GM21825 (cell line): Measurements from ENCODE around the gene KCNK3.
A peak's percentile ranks its signal among the peaks of the same experiment; 100 is the strongest.
"Not testable (repeated sequence)": the region's sequence is repeated elsewhere in the genome, so short reads cannot be mapped to it uniquely, and the experiment has no call there.

Source experiments
- ATAC-seq: cut with Tn5 transposase; IDR thresholded peaks from one replicate; pipeline ENCODE4 v1.9.1; 2021; ENCODE audit warnings: mild to moderate bottlenecking, moderate library complexity; ENCODE audit not compliant: unreplicated experiment

KCNK3 gene

DNA sequence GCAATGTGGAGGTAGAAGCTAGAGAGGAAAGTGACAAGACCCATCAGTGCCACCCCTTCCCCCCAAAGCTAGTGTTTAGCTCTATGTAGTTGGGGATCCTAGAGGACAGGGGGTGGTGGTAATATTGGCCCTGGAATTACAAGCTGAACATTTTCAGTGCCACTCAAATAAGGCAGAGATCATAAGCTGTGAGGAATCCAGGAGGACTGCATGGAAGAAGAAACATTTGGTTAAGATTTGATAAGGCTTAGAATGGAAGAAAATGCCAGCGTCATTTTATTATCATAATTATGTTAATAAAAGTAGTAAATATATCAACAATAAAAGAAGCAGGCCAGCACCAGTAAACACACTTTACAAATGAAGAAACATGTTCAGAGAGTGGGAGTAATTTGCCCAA, 33.7 kb downstream of the KCNK3 start:
- no peak for ATAC-seq

DNA sequence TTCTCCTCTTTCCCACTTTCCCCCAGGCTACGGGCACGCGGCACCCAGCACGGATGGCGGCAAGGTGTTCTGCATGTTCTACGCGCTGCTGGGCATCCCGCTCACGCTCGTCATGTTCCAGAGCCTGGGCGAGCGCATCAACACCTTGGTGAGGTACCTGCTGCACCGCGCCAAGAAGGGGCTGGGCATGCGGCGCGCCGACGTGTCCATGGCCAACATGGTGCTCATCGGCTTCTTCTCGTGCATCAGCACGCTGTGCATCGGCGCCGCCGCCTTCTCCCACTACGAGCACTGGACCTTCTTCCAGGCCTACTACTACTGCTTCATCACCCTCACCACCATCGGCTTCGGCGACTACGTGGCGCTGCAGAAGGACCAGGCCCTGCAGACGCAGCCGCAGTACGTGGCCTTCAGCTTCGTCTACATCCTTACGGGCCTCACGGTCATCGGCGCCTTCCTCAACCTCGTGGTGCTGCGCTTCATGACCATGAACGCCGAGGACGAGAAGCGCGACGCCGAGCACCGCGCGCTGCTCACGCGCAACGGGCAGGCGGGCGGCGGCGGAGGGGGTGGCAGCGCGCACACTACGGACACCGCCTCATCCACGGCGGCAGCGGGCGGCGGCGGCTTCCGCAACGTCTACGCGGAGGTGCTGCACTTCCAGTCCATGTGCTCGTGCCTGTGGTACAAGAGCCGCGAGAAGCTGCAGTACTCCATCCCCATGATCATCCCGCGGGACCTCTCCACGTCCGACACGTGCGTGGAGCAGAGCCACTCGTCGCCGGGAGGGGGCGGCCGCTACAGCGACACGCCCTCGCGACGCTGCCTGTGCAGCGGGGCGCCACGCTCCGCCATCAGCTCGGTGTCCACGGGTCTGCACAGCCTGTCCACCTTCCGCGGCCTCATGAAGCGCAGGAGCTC, 35.4 kb downstream of the KCNK3 start:
- ATAC-seq, result no peak

DNA sequence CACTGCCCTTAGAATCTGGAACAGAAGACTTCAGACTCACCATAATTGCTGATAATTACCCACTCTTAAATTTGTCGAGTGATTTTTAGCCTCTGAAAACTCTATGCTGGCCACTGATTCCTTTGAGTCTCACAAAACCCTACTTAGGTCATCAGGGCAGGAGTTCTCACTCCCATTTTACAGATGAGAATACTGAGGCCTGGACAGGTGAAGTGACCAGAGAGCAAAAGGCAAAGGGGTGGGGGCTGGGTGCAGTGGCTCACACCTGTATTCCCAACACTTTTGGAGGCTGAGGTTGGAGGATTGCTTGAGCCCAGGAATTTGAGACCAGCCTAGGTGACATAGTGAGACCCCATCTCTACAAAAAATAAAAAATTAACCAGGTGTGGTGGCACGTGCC, 36.8 kb downstream of the KCNK3 start:
- ATAC-seq, result no peak

DNA sequence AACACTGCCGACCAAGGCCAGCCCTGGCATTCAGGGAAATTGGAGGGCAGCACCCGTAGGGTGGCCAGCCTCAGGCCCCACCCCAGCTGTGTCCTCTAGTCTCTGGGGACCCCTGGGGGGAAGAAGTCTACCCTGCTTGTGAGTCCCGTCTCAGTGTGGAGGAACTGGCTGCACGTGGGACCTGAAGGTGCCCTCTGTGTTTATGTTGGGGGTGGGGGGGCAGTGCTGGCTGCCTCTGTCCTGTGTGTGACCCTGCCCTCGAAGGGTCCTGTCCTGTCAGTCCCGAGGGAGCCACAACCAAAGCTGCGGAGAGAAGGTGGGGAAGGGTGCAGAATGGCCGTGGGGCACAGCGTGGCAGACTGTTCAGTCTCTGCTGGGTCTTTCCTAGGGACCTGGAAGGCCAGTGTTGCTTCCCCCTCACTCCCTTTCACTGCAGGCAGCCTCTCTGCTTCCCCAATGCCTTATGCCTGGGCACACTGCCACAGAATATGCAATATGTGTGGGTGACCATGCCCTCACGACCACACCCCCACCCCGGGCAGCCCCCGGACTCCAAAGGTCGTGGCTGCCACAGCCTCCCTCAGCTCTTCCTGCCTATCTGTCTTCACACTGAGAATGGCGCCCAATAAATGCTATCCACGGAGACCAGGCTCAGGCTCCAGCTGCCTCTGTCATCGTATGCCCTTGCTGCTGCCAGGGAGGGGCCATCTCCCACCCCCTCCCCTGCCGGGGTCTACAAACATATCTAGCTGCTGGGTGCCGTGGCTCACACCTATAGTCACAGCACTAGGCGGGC, 38.2 kb downstream of the KCNK3 start:
- ATAC-seq, result no peak

DNA sequence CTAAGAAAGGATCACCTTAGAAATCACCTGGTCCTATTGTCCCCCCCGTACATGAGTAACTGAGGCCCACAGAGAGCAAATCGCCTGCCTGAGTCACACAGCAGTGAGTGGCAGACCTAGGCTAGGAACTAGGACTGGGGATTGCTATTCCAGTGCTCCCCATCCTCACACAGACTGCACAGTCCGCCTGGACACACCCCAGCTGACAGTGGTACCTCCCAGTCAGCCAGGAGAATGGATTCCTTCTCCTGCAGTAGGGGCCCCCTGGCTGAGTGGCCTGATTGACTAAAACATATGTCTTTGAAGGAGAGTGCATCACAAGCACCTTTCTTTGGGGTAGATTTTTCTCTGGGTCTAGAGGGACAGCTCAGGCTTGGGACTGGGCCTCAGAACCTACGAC, 39.2 kb downstream of the KCNK3 start:
- no peak for ATAC-seq

DNA sequence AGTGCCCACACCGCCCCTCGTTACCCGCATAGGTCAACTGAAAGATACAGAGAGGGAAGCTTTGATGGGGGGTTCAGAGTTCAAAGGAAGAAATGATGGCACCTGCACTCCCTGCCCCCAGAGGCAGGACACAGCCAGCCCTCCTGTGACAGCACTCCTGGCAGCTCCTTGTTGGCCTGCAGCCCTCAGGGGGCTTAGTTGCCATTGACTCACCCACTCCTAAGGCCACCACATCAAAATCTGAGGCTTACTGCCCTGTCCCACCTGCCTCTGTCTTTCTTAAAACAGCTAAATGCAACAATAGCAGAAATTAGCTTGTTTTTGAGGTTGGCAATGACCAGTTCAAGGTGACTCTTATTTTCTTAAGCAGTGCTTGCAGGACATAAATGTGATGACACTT, 39.9 kb downstream of the KCNK3 start:
- ATAC-seq, result no peak

DNA sequence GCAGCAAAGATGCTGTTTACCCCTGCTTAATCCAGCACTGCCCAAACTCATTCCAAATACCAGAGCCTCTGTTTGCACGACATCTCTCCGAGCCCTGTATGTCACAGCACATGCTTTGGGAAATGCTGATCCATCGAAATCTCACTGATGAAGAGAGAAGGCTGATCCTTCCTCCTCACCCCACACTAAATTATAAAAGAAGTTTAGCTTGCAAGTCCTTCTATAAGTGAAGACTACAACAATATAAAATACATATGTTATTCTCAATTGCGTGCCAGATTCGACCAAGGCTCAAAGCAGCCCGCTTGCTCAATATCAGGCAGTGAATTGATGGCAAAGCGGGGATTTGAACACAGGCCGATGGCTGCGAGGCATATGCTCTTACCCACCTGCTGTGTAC, 40.9 kb downstream of the KCNK3 start:
- ATAC-seq, result no peak

DNA sequence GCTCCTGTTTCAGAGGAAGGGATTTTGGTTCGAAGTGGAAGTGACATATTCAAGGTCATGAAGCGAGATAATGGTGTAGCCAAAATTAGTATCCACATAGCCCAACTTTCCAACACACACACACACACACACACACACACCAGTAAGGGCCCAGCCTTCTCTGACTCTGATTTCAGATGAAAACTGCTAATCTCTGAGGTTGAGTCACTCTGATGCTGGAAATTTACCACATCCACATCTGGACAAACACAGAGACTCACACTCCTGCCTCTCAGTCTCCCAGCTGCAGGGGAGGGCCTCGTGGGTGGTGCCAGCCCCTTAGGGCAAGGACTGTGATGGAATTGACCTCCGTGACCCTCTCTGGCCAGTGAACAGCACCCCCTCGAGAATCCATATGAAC, 42.6 kb downstream of the KCNK3 start:
- ATAC-seq, result no peak

DNA sequence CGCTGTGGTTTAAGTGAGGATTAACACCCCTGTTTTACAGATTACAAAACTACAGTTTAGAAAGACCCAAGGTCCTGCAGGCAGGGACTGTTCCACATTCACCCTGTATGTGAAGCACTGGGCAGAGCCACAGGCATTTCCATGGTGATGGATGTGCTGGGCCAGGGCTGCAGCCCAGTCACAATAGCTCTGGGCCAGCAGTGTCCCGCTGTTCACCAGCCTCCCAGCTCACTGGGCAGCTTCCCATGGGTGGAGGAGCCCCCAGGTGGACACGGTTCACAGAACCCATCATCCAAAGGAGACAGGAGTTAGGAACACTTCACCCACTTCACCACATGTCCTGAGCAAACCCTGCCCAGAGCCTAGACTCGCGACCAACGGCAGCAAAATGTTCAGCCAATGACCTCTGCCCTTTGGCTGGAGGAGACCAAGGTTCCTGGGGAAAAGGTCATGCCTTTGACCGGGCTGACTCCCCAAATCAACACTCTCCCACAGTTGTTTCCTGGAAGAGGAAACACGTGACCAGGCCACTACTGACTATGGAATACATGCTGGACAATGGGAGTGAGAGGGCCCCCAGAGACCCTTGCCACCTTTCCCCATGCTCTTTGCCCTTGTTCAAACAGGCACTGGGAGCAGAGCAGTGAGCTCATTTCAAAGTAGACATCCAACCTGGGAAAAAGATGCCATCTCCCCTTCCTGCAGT, 43.5 kb downstream of the KCNK3 start:
- ATAC-seq, result no peak

DNA sequence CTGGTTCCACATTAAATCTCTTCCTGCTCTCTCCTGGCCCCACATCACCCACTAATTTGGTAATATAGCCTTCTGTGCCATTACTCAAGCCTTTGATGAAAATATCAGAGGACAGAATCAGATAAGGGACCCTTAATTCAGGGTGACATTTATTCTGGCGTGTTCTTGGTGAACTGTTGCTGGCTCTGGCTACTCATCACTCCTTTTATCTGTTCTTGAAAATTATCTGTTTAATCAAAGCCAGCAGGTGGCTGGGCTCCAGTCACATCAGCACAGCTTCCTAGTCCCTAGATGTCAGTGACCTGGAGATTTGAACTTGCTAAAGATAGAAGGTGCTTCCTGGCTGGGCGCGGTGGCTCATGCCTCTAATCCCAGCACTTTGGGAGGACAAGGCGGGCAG, 44.7 kb downstream of the KCNK3 start:
- no peak for ATAC-seq

DNA sequence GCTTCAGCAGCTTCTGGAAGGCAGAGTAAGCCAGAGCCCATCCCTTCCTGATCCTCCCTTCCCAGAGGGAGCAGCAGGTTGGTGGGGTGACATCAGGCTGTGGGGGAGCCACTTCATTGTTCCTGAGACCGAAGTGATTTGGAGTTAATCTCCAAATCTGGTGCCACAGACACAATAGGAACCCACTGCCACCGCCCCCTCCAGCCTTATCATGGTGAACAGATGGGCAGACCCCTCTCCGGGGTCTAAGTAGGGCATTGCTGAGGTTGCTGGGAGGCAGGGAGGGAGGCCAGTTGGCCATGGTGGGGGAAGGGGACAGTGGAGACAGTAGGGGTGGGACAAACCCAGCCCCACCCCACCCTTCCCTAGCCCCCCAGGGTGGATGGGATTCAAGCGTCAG, 46.0 kb downstream of the KCNK3 start:
- no peak for ATAC-seq

DNA sequence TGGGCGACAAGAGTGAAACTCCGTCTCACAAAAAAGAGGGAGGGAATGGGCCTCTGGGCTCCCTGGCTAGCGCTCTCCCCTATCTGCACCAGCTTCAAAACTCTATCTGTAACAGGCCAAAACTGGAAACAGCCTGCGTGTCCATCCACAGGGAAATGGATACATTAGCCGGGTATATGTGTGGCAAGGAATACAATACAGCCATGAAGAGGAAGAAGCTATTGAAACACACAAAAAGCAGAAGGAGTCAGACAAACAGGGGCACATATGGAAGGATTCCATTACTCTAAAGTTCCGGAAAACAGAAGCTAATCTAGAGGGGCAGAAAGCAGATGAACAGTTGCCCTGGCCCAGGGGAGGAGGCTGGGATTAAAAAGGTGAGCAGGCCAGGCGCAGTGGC, 47.0 kb downstream of the KCNK3 start:
- no peak for ATAC-seq

DNA sequence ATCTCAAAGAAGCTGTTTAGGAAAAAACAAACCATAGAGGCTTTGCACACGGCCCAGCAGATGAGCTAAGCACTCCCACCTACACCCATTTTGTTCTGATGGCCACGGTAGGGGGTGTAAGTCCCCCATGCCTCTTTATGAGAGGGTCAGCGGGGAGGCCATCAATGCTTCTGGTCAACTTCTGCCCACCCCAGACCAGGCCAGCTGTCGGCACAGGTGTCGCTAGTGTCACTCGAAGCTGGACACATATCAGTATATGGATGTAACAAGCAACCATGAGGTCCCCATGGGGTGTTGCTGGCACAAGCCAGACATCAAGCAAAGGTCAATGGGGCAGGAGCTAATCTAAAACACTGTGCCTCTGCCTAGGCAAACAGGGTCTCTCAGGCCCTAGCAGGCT, 47.8 kb downstream of the KCNK3 start:
- no peak for ATAC-seq

DNA sequence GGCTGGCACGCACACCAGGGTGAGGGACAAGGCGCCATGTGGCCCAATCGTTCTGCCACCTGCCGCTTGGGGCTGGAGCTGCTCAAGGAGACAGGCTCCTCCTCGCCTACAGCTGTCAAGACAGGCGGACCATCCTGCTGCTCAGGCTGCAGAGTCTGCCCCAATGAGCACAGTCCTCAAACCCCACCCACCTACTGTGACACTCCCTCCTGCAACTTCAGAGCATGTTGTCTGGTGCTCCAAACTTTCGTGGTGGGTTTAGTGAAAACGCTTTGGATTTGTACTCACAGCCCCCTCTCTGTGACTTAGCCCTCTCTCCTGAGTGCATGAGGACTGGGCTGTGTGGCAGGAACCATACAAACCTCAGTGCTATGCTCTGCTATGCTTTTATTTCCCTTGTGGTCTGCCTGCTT, 48.4 kb downstream of the KCNK3 start:
- ATAC-seq, result no peak

DNA sequence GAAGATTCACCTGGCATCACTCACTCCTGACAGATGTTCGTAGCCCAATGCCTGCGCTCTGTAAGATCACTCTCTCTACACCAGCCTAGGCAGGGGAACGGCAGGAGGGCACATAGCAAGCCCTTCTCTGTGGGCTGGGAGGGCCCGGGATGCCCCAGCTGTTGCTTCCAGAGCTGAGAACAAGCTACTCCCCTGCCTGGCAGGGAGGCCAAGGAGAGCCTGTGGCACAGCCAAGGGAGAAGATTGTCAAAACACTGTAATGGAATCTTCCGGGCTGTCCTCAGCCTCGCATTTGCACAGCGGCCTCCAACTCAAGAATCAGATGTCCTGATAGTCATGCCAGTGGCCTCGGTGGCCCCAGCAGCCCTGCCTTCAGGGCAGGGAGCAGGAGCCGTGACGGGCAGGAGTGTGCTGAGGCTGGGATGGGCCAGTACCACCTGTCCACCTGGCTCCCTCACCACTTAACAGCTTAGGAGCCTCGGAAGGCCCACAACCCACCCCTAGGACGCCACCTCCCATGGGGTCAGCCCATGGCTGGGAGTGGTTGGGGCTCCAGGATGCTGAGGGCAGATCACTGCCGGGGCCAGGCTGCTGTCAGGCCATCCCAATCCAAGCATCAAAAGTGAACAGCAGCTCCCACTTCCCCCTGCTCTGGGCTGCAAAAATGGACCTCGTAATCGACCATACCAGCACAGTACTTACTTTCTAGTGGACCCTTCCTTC, 49.7 kb downstream of the KCNK3 start:
- no peak for ATAC-seq

DNA sequence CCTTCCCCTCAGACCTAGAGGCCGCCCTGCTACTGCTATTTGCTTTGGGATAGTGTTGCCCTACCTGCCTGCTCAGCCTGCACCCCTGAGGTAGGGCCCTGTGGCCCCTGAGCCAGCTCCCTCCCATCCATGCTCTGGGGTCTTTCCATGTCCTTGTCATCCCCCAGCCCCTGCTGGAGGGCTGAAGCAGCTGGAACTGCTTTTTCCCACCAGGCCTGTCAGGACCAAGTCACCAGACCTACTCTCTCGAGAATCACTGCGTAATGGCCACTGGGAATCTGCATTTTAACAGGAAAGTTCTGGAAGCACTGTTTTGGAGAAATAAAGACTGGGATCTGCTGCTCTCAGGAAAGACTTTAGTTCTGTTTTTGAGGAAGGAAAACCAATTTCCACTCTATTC, 51.3 kb downstream of the KCNK3 start:
- no peak for ATAC-seq

DNA sequence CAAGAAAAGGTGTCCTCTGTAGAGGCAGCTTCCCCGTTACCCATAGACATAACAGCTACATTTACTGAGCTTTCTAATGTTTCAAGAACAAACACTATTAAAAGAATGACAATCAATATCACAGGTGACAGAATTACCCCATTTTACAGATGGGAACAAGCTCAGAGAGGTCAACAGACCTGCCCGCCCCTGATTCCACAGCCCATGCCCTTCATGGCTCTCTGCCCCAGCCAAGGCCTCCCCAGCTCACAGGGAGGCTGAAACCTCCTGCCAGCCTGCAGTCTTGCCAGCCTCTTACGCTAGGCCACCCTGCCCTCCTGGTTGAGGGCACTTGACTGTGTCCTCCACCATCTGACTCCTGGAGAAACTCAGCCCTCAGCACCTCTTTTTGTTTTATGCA, 52.4 kb downstream of the KCNK3 start:
- ATAC-seq, result no peak

DNA sequence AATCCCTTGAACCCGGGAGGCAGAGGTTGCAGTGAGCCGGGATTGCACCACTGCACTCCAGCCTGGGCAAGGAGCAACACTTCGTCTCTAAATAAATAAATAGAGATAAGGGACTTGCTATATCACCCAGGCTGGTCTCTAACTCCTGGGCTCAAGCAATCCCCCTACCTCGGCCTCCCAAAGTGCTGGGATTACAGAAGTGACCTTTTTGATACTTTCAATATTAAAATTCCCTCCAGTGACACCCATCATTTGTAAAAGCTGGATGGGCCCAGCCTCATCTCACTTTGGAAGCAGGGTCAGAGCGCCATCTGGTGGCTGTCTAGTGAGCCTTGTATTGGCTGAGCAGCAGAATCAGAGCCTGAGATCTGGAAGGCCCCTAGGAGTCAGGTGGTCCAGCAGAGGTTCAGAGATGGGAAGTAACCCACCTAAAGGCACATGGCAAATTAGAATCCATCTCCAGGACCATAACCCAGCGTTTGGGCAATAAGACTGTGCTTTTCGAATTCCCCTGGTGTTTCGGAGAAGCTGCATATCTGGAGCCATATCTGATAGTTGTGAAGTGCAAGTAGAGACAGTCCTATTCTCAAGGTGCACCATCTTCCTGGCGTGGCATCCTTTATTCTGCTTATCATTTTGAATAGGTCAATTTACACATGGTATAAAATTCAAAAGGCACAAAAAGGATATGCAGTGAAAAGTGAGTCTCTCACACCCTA, 53.2 kb downstream of the KCNK3 start:
- ATAC-seq, result peak; percentile 74

DNA sequence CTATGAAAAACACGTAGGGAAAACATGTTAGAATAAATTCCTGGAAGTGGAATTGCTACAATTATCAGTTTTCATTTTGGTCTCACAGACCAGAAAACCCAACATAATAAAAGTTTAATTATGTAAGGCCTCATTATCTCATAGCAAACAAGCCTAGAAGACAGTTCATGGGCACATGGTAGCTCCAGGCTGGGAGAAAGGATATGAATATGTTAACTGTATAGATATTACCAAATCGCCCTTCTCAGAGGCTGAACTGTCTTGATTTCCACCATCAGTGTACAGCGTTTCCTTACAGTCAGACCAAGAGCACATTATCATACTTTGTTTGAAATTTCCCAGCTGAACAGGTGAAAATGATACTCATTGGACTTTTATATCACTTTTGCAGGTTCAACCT, 54.4 kb downstream of the KCNK3 start:
- no peak for ATAC-seq

DNA sequence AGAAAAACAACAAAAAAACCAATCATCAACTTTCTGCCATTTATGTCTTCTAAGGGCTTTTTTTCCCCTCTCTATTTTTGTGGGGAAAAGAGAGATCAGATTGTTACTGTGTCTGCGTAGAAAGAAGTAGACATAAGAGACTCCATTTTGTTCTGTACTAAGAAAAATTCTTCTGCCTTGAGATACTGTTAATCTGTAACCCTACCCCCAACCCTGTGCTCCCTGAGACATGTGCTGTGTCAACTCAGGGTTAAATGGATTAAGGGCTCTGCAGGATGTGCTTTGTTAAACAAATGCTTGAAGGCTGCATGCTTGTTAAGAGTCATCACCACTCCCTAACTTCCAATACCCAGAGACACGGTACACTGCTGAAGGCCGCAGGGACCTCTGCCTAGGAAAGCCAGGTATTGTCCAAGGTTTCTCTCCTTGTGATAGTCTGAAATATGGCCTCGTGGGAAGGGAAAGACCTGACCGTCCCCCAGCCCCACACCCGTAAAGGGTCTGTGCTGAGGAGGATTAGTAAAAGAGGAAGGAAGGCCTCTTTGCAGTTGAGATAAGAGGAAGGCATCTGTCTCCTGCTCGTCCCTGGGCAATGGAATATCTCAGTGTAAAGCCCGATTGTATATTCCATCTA, 57.4 kb downstream of the KCNK3 start:
- ATAC-seq, result not testable (repeated sequence)
